GM10266 (cell line): ENCODE measurements around the gene MIGA1.
A peak's percentile ranks its signal among the peaks of the same experiment; 100 is the strongest.
"Not testable (repeated sequence)": the region's sequence is repeated elsewhere in the genome, so short reads cannot be mapped to it uniquely, and the experiment has no call there.

Experiments
- DNase-seq: peaks from one replicate; pipeline ENCODE4 v3.0.0; 2012; ENCODE audit errors: extremely low spot score
- CTCF ChIP-seq: IDR thresholded peaks from 2 replicates; pipeline ENCODE4 v1.5.1; 2012; ENCODE audit warnings: mild to moderate bottlenecking, low read depth; ENCODE audit not compliant: control insufficient read depth, insufficient read depth; ENCODE audit errors: missing control alignments

Gene MIGA1

DNA sequence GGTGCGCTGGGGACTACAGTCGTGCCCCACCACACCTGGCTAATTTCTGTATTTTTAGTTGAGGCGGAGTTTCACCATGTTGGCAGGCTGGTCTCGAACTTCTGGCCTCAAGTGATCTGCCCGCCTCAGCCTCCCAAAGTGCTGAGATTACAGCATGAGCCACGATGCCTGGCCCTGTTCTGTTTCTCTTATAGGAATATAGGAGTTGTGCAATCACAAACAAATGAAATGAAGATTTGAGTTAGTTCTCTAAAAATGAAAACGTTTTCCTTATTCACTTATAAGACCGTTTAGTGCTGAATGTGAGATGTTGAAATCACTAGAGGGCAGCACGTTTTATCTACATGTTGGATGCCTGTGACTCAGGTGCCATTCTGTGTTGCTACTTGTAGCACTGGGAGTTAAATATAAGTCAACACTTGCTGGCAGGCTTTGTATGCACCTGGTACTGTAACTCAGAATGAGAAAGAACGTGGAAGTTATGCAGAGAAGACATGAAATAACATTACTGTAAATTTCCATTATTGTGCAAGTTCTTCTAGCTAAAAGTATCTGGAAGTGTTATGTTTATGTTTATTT lies 45.8 kb downstream of the MIGA1 start:
- peak; percentile 35 for TF ChIP-seq CTCF
- DNase-seq: no peak

DNA sequence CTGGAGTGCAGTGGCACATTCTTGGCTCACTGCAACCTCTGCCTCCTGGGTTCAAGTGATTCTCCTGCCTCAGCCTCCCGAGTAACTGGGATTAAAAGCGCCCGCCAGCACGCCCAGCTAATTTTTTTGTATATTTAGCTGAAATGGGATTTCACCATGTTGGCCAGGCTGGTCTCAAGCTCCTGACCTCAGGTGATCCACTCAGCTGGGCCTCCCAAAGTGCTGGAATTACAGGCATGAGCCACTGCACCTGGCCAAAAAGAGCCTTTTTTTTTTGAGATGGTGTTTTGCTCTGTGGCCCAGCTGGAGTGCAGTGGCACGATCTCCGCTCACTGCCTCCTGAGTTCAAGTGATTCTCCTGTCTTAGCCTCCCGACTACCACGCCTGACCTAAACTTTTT lies 47.4 kb downstream of the MIGA1 start:
- DNase-seq: not testable (repeated sequence)

DNA sequence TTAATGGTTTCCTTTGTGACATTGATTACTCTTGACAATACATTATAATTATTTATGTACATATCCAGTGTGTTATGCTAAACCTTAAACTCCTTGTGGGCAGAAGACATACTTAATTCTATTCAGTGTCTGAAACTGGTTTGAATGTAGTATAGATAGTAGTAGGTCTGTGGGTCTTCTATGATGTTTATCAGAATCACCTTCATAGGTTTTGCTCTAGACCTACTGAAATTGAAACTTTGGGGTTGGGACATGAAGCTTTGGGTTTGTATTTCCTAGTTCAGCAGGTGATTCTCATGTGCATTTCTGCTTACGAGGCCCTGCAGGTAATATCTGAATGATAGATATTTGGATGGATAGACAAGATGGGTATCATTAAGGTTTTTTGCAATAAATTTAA lies 48.6 kb downstream of the MIGA1 start:
- no peak for TF ChIP-seq CTCF
- no peak for DNase-seq

GRCh38 chr1:77829851-77830250 lies 50.4 kb downstream of the MIGA1 start:
- TF ChIP-seq CTCF: no peak
- no peak for DNase-seq

DNA sequence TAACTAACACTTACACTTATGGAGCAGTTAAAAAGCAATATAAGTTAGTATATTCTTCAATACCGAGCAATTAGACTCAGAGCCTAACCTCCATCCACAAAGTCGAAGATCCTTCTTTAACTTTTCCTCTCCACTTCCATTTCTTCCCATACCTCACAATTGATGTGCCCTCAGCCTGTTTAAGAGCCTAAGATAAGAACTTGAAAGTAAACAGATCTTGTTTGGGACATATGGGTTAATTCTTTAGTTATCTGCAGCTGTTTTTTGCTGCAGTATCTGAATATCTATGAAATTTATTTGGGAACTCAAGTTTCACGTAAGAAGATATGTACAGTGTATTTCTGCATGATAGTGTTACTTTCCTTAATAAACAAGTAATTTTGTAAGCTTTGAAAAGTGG lies 51.5 kb downstream of the MIGA1 start:
- no peak for TF ChIP-seq CTCF
- no peak for DNase-seq

- no peak for TF ChIP-seq CTCF
- no peak for DNase-seq
Measured at GRCh38 chr1:77831566-77831965, 52.1 kb downstream of the MIGA1 start.

DNA sequence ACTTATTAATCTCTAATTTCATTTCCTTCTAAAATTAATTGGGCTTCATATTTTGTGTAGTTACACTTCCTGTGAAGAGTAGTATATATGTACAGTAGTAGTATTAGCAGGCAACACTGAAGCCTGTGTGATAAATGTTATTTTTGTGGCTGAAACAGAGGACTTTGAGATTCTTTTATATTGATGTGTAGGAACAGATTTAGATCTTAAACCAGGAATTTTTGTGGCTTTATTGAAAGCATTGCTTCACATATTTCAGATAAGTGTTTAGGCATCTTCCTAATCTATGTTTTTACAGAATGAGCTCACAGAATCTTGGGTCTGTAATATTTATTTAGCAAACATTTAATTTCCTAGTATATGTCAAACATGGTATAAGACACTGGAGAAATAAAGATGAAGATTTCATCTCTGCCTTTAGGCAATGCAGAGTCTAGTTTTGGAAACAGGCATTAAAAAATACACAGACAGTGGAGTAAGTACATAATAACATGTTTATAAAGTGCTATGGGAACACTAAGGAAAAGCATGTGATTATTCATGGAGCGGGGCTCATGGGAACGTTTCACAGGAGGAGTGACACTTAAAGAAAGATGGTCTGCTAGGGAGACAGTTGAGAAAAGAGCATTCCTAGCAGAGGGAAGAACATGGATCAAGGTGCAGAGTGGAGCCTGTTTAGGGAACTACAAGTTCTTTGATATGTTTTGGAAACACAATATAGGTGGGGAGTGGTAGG lies 52.7 kb downstream of the MIGA1 start:
- no peak for DNase-seq
- TF ChIP-seq CTCF: no peak
